ENCODE measurements around the gene RBM47. TPM values are rescaled to one million over a fixed set of nuclear protein-coding genes. Genes with fewer than 3 reads are reported as not detected.

RBM47 gene
- total and polyA plus RNA-seq, 2 donors (not counting 1 experiment from before 2014, with no cell fraction given): 5.6 to 12.9 TPM

DNA sequence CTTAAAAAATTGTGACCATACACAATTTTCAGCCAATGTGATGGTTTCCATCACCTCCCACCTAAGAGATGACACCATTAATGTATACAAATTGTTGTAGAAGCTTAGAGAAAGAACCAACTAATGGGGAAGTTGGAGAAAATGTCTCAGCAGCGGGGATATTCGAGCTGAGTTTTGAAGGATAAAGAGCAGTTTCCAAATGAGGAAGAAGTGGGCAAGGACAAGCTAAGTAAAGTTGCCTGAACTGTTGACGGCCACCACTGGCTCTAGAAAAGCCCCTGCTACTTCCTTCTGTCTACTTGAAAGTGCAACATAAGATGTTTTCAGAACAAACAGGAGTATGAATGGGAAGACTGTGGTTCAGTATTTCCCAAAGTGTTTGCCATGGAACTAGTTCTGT, 202.5 kb downstream of the RBM47 start:
- Histone ChIP-seq H3K4me1 (ENCODE audit: control insufficient read depth in 2 of 2, insufficient read depth in 2 of 2, low read length in 2 of 2) (no peaks in the 10 kb centered on the region), H3K4me2 (replicated peaks; ENCODE audit: low read depth, low read length, poor library complexity, severe bottlenecking) (no peak overlapping the region), H3K9me3 (ENCODE audit: control extremely low read depth in 1 of 3, control insufficient read depth in 2 of 3, insufficient read depth in 1 of 3, low read length in 2 of 3) (no peaks in the 10 kb centered on the region), H2AFZ (ENCODE audit: insufficient read depth, low read depth, low read length, poor library complexity, severe bottlenecking) (no peak overlapping the region), H3K27me3 (replicated peaks in 1 of 4; ENCODE audit: control extremely low read depth in 1 of 4, control insufficient read depth in 3 of 4, insufficient read depth in 4 of 4, low read length in 3 of 4) (no peaks in the 10 kb centered on the region), H4K20me1 (ENCODE audit: control insufficient read depth, insufficient read depth, low read length, poor library complexity, severe bottlenecking) (no peaks in the 10 kb centered on the region), H3K9ac (ENCODE audit: low read length) (no peak overlapping the region), H3K27ac (ENCODE audit: low read length in 2 of 2) (no peak overlapping the region), H3K4me3 (ENCODE audit: control extremely low read depth in 1 of 5, extremely low read depth in 1 of 5, insufficient read depth in 1 of 5, low read depth in 2 of 5, low read length in 4 of 5) (no peak overlapping the region), H3K79me2 (ENCODE audit: control insufficient read depth, insufficient read depth, low read length) (no peaks in the 10 kb centered on the region), H3K36me3 (replicated peaks in 1 of 2; ENCODE audit: control extremely low read depth in 1 of 2, control insufficient read depth in 1 of 2, extremely low read depth in 1 of 2, insufficient read depth in 2 of 2, low read length in 1 of 2) (no peaks in the 10 kb centered on the region)
- intact Hi-C loops (cut with micrococcal nuclease): no loop called here
- H3K27ac Mint-ChIP-seq: no peak overlapping the region
- DNase-seq (no peak), ATAC-seq (ENCODE audit: low read depth) (no peak)
- H3K27me3 Mint-ChIP-seq: no peaks in the 10 kb centered on the region
- ChIA-PET POLR2A (no interaction called here), CTCF (no interaction called here)
- H3K4me1 Mint-ChIP-seq: no peaks in the 10 kb centered on the region
- TF ChIP-seq, protein P1, sequence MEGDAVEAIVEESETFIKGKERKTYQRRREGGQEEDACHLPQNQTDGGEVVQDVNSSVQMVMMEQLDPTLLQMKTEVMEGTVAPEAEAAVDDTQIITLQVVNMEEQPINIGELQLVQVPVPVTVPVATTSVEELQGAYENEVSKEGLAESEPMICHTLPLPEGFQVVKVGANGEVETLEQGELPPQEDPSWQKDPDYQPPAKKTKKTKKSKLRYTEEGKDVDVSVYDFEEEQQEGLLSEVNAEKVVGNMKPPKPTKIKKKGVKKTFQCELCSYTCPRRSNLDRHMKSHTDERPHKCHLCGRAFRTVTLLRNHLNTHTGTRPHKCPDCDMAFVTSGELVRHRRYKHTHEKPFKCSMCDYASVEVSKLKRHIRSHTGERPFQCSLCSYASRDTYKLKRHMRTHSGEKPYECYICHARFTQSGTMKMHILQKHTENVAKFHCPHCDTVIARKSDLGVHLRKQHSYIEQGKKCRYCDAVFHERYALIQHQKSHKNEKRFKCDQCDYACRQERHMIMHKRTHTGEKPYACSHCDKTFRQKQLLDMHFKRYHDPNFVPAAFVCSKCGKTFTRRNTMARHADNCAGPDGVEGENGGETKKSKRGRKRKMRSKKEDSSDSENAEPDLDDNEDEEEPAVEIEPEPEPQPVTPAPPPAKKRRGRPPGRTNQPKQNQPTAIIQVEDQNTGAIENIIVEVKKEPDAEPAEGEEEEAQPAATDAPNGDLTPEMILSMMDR (IDR thresholded peaks at IDR 0.05): no peak
- TF ChIP-seq EZH2 (IDR thresholded peaks at IDR 0.05; ENCODE audit: borderline replicate concordance, insufficient read depth, low read depth, low read length, poor library complexity, severe bottlenecking): no peak
- H3K4me3 Mint-ChIP-seq: no peak overlapping the region
- WGBS (ENCODE audit: insufficient coverage): 75% methylated on average over 2 of the region's 3 CpGs
- H3K9me3 Mint-ChIP-seq (ENCODE audit: insufficient read depth): no peaks in the 10 kb centered on the region

DNA sequence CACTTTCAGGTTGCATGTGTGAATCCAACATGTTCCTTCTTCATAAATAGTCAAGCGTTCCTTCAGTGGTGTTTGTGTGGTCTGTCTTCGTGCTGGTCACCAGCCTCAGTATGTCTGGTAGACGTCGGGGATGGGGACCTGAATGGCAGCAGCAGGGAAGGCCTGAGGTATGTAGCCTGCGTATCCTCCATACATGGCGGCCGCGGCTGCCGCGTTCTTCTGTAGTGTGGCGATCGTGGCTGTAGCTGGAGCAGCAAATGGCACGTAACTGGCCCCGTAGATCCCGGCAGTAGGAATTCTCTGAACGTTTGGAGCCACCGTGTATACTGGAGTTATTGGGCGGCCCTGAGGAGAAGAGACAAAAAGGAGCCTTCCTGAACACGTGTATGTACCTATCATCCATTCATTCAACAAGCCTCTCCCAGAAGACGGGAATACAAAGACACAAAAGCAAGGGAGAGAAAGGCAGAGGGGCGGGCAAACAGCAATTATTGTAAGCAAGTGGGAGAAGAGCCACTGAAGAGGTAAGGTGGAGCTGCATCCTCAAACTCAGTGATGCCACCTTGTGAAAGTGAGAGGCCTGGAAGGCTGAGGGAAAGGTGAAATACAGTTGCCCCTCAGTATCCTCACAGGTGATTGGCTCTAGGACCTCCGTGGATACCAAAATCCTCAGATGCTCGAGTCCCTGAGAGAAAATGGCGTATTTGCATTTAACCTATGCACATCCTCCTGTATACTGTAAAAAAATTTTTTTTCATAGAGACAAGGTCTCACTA, 203.7 kb downstream of the RBM47 start:
- no peak for ATAC-seq (ENCODE audit: low read depth)
- no peaks in the 10 kb centered on the region for H3K27me3 Mint-ChIP-seq
- no peaks in the 10 kb centered on the region for H3K4me1 Mint-ChIP-seq
- Histone ChIP-seq H2AFZ (ENCODE audit: insufficient read depth, low read depth, low read length, poor library complexity, severe bottlenecking) (no peak overlapping the region), H3K9me3 (ENCODE audit: control extremely low read depth in 1 of 3, control insufficient read depth in 2 of 3, insufficient read depth in 1 of 3, low read length in 2 of 3) (no peaks in the 10 kb centered on the region), H3K79me2 (ENCODE audit: control insufficient read depth, insufficient read depth, low read length) (no peaks in the 10 kb centered on the region), H3K27ac (ENCODE audit: low read length in 2 of 2) (no peak overlapping the region), H3K27me3 (replicated peaks in 1 of 4; ENCODE audit: control extremely low read depth in 1 of 4, control insufficient read depth in 3 of 4, insufficient read depth in 4 of 4, low read length in 3 of 4) (no peaks in the 10 kb centered on the region), H3K9ac (ENCODE audit: low read length) (no peak overlapping the region), H3K4me1 (ENCODE audit: control insufficient read depth in 2 of 2, insufficient read depth in 2 of 2, low read length in 2 of 2) (no peaks in the 10 kb centered on the region), H4K20me1 (ENCODE audit: control insufficient read depth, insufficient read depth, low read length, poor library complexity, severe bottlenecking) (no peaks in the 10 kb centered on the region), H3K4me3 (ENCODE audit: control extremely low read depth in 1 of 5, extremely low read depth in 1 of 5, insufficient read depth in 1 of 5, low read depth in 2 of 5, low read length in 4 of 5) (no peak overlapping the region), H3K4me2 (replicated peaks; ENCODE audit: low read depth, low read length, poor library complexity, severe bottlenecking) (no peak overlapping the region), H3K36me3 (replicated peaks in 1 of 2; ENCODE audit: control extremely low read depth in 1 of 2, control insufficient read depth in 1 of 2, extremely low read depth in 1 of 2, insufficient read depth in 2 of 2, low read length in 1 of 2) (no peaks in the 10 kb centered on the region)
- intact Hi-C loops (cut with micrococcal nuclease): no loop called here
- TF ChIP-seq EZH2 (IDR thresholded peaks at IDR 0.05; ENCODE audit: borderline replicate concordance, insufficient read depth, low read depth, low read length, poor library complexity, severe bottlenecking): no peak
- TF ChIP-seq, protein P1 (IDR thresholded peaks at IDR 0.05): no peak
- 97% methylated on average over 18 of the region's 24 CpGs for whole genome bisulfite sequencing (ENCODE audit: insufficient coverage)
- ChIA-PET CTCF (no interaction called here), POLR2A (no interaction called here)
- no peak overlapping the region for H3K4me3 Mint-ChIP-seq
- no peak overlapping the region for H3K27ac Mint-ChIP-seq
- no peak for DNase-seq
- no peaks in the 10 kb centered on the region for H3K9me3 Mint-ChIP-seq (ENCODE audit: insufficient read depth)

Measured in B cell (primary cell).